GM23338 (cell line): ENCODE results near the gene LAPTM5. TPM values are rescaled to one million over a fixed set of nuclear protein-coding genes. Genes with fewer than 3 reads are reported as not detected.

Source experiments
- ATAC-seq: fragments of 200-7000 bp; cut with Tn5 transposase; 3 replicates; pipeline ENCODE4 v1.9.1; 2020
- DNase-seq: peaks from one replicate; pipeline ENCODE4 v3.0.0-alpha.2; 2015; ENCODE audit warnings: low spot score
- H2AFZ ChIP-seq: fragments of 200-600 bp; sonication (generic); 2 replicates; pipeline ENCODE4 v1.8.0; 2016; ENCODE audit warnings: antibody characterized with exemption, mild to moderate bottlenecking, moderate library complexity
- H3F3A ChIP-seq: fragments of 200-600 bp; sonication (generic); replicated peaks from 2 replicates; pipeline ENCODE4 v1.8.0; 2017; ENCODE audit warnings: antibody characterized with exemption, mixed run types, low read depth
- H3K27ac ChIP-seq: fragments of 200-600 bp; sonication (generic); 2 replicates; pipeline ENCODE4 v1.6.1; 2016; ENCODE audit warnings: low read depth
- H3K27me3 ChIP-seq: fragments of 200-600 bp; sonication (generic); 2 replicates; pipeline ENCODE4 v1.8.0; 2016; ENCODE audit warnings: mild to moderate bottlenecking, mixed run types, moderate library complexity; ENCODE audit not compliant: insufficient read depth
- H3K36me3 ChIP-seq: fragments of 200-600 bp; sonication (generic); 2 replicates; pipeline ENCODE4 v1.8.0; 2016; ENCODE audit warnings: mild to moderate bottlenecking; ENCODE audit not compliant: insufficient read depth
- H3K4me1 ChIP-seq: fragments of 200-600 bp; sonication (generic); 2 replicates; pipeline ENCODE4 v1.8.0; 2016; ENCODE audit warnings: mild to moderate bottlenecking, moderate library complexity; ENCODE audit not compliant: insufficient read depth
- H3K4me2 ChIP-seq: fragments of 200-600 bp; sonication (generic); 2 replicates; pipeline ENCODE4 v1.7.1; 2017; ENCODE audit warnings: mixed run types
- H3K4me3 ChIP-seq: fragments of 200-600 bp; sonication (generic); 2 replicates; pipeline ENCODE4 v1.6.1; 2016; ENCODE audit warnings: mixed run types
- H3K79me2 ChIP-seq: fragments of 200-600 bp; sonication (generic); replicated peaks from 2 replicates; pipeline ENCODE4 v1.8.0; 2017; ENCODE audit warnings: mild to moderate bottlenecking; ENCODE audit not compliant: insufficient read depth
- H3K9me2 ChIP-seq: fragments of 200-600 bp; sonication (generic); 2 replicates; pipeline ENCODE4 v1.8.0; 2017; ENCODE audit not compliant: insufficient read depth
- H4K20me1 ChIP-seq: fragments of 200-600 bp; sonication (generic); replicated peaks from 2 replicates; pipeline ENCODE4 v1.8.0; 2017; ENCODE audit warnings: mild to moderate bottlenecking; ENCODE audit not compliant: insufficient read depth
- H3K27ac Mint-ChIP-seq: 2 replicates; pipeline ENCODE4 v1.8.0; 2020; ENCODE audit warnings: inconsistent platforms, mild to moderate bottlenecking, moderate library complexity, mixed read lengths
- H3K27me3 Mint-ChIP-seq: 3 replicates; pipeline ENCODE4 v1.8.0; 2022; ENCODE audit warnings: low read depth, mild to moderate bottlenecking, moderate library complexity, mixed read lengths, inconsistent platforms; ENCODE audit not compliant: insufficient read depth, poor library complexity
- H3K36me3 Mint-ChIP-seq: 3 replicates; pipeline ENCODE4 v1.8.0; 2021; ENCODE audit warnings: low read depth, mild to moderate bottlenecking, inconsistent platforms, moderate library complexity, mixed read lengths
- H3K4me1 Mint-ChIP-seq: 3 replicates; pipeline ENCODE4 v1.8.0; 2020; ENCODE audit warnings: mild to moderate bottlenecking, inconsistent platforms, mixed read lengths
- H3K4me3 Mint-ChIP-seq: 3 replicates; pipeline ENCODE4 v1.8.0; 2021; ENCODE audit warnings: moderate library complexity, mild to moderate bottlenecking, inconsistent platforms, mixed read lengths
- H3K9me3 Mint-ChIP-seq: 3 replicates; pipeline ENCODE4 v1.8.0; 2020; ENCODE audit warnings: moderate library complexity, mild to moderate bottlenecking, inconsistent platforms, mixed read lengths
- CREB1 ChIP-seq: fragments of 250-450 bp; sonication (Bioruptor Pico); IDR thresholded peaks from 2 replicates; pipeline ENCODE4 v1.5.0; 2020; ENCODE audit warnings: low read depth, mild to moderate bottlenecking, moderate library complexity
- EZH2 ChIP-seq: fragments of 200-600 bp; sonication (generic); IDR thresholded peaks from one replicate; pipeline ENCODE4 v1.8.0; 2017; ENCODE audit warnings: antibody characterized with exemption, mild to moderate bottlenecking, low read depth; ENCODE audit not compliant: unreplicated experiment
- EZH2phosphoT487 ChIP-seq: fragments of 200-600 bp; sonication (generic); IDR thresholded peaks from one replicate; pipeline ENCODE4 v1.8.1; 2018; ENCODE audit warnings: antibody characterized with exemption; ENCODE audit not compliant: unreplicated experiment
- JUNB ChIP-seq: IDR thresholded peaks from one replicate; pipeline ENCODE4 v1.6.1; 2016; ENCODE audit warnings: antibody characterized with exemption; ENCODE audit not compliant: unreplicated experiment
- NANOG ChIP-seq: IDR thresholded peaks from 2 replicates; pipeline ENCODE4 v1.6.1; 2016; ENCODE audit warnings: antibody characterized with exemption, borderline replicate concordance
- POLR2AphosphoS5 ChIP-seq: IDR thresholded peaks from 2 replicates; pipeline ENCODE4 v1.6.1; 2016; ENCODE audit warnings: antibody characterized with exemption, low read depth
- STAT1 ChIP-seq: IDR thresholded peaks from one replicate; pipeline ENCODE4 v1.6.1; 2016; ENCODE audit warnings: antibody characterized with exemption; ENCODE audit not compliant: unreplicated experiment
- ZNF114 ChIP-seq: fragments of 250-450 bp; sonication (Bioruptor Pico); IDR thresholded peaks from 2 replicates; pipeline ENCODE4 v1.5.0; 2020; ENCODE audit warnings: mild to moderate bottlenecking, moderate library complexity
- ZNF331 ChIP-seq: fragments of 250-450 bp; sonication (Bioruptor Pico); IDR thresholded peaks from 2 replicates; pipeline ENCODE4 v1.5.0; 2020; ENCODE audit warnings: low read depth, mild to moderate bottlenecking, moderate library complexity
- polyA plus RNA-seq: library from polyadenylated mRNA; unstranded; fragments of >200 nt; fragmentation: Nextera tagmentation; extraction: Ambion mirVana; gene quantifications from 2 replicates; pipeline ENCODE4 v1.2.1, GENCODE V29; 2016
- total RNA-seq: library from RNA; depleted of rRNA; stranded (reverse); fragments of >200 nt; shearing (Covaris generic); gene quantifications from 2 replicates; pipeline ENCODE4 v1.2.3, GENCODE V29; 2014
- TF ChIP-seq, protein P1 (sequence below), 2 experiments: fragments of 200-600 bp in 1 of 2; sonication (generic) in 1 of 2; conservative IDR thresholded peaks; 2 replicates each; pipeline versions ENCODE4 v1.5.1 to v1.6.1; 2016 to 2017; ENCODE audit warnings: antibody characterized with exemption in 2 of 2, low read depth in 2 of 2, mild to moderate bottlenecking in 2 of 2, moderate library complexity in 1 of 2
- TF ChIP-seq, protein P2 (sequence below): IDR thresholded peaks from 2 replicates; pipeline ENCODE4 v1.6.1; 2016; ENCODE audit warnings: antibody characterized with exemption
- TF ChIP-seq, protein P3 (sequence below): fragments of 250-450 bp; sonication (Bioruptor Pico); IDR thresholded peaks from 2 replicates; pipeline ENCODE4 v1.5.0; 2020; ENCODE audit warnings: mild to moderate bottlenecking, moderate library complexity
- TF ChIP-seq, protein P4 (sequence below): IDR thresholded peaks from one replicate; pipeline ENCODE4 v1.6.1; 2018; ENCODE audit warnings: antibody characterized with exemption; ENCODE audit not compliant: unreplicated experiment

The LAPTM5 gene
- total and polyA plus RNA-seq, 2 experiments from 2014 or later, result 0.21 TPM; not detected in 1

DNA sequence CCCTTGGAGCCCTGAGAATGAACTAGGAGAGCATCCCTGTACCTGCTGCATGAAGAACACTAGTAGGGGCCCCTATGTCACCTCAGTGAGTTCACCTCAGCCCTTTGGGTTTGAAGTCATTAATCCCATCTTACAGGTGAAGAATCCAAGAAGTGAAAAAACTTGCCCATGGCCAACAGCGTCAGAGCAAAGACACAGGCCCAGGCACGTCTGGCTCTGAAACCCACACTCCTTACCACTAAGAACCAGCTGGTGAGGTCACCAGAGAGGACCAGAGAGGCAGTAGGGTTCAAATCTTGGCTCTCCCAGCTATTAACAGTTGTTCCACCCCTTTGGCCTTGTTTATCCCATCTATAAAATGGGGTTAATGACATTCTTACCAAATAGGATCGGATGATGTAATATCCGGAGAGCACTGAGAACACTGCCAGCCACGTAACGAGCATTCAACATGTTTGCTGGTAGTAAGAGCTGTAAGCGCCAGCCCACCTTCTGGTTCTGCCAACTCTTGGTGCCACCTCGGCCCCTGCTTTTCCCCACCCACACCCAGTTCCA, 43.0 kb downstream of the LAPTM5 start:
- Mint-ChIP-seq H3K4me3 (no peak overlapping the region), H3K27me3 (peaks cover 14% of the 10 kb centered on the region), H3K27ac (no peak overlapping the region), H3K9me3 (peaks cover 33% of the 10 kb centered on the region), H3K4me1 (no peaks in the 10 kb centered on the region; the same call in 2 of the 3 replicates), H3K36me3 (peaks cover 15% of the 10 kb centered on the region)
- H4K20me1 ChIP-seq, result no peaks in the 10 kb centered on the region
- H3K27ac ChIP-seq, result no peak overlapping the region
- no peak overlapping the region for H2AFZ ChIP-seq
- ATAC-seq (no peak), DNase-seq (no peak)
- no peaks in the 10 kb centered on the region for H3K27me3 ChIP-seq
- peaks cover 3% of the 10 kb centered on the region; the same call in 1 of the 2 replicates for H3K9me2 ChIP-seq
- TF ChIP-seq CREB1 (CRISPR knock-in tag) (no peak), ZNF114 (CRISPR knock-in tag) (no peak), JUNB (no peak), NANOG (no peak), STAT1 (no peak), POLR2AphosphoS5 (no peak), EZH2phosphoT487 (no peak), ZNF331 (no peak), EZH2 (no peak)
- TF ChIP-seq, protein P1, sequence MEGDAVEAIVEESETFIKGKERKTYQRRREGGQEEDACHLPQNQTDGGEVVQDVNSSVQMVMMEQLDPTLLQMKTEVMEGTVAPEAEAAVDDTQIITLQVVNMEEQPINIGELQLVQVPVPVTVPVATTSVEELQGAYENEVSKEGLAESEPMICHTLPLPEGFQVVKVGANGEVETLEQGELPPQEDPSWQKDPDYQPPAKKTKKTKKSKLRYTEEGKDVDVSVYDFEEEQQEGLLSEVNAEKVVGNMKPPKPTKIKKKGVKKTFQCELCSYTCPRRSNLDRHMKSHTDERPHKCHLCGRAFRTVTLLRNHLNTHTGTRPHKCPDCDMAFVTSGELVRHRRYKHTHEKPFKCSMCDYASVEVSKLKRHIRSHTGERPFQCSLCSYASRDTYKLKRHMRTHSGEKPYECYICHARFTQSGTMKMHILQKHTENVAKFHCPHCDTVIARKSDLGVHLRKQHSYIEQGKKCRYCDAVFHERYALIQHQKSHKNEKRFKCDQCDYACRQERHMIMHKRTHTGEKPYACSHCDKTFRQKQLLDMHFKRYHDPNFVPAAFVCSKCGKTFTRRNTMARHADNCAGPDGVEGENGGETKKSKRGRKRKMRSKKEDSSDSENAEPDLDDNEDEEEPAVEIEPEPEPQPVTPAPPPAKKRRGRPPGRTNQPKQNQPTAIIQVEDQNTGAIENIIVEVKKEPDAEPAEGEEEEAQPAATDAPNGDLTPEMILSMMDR (conservative IDR thresholded peaks at IDR 0.05; ENCODE audit: low read depth in 2 of 2), result no peak
- TF ChIP-seq, protein P2, sequence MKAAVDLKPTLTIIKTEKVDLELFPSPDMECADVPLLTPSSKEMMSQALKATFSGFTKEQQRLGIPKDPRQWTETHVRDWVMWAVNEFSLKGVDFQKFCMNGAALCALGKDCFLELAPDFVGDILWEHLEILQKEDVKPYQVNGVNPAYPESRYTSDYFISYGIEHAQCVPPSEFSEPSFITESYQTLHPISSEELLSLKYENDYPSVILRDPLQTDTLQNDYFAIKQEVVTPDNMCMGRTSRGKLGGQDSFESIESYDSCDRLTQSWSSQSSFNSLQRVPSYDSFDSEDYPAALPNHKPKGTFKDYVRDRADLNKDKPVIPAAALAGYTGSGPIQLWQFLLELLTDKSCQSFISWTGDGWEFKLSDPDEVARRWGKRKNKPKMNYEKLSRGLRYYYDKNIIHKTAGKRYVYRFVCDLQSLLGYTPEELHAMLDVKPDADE, result no peak
- TF ChIP-seq, protein P3, sequence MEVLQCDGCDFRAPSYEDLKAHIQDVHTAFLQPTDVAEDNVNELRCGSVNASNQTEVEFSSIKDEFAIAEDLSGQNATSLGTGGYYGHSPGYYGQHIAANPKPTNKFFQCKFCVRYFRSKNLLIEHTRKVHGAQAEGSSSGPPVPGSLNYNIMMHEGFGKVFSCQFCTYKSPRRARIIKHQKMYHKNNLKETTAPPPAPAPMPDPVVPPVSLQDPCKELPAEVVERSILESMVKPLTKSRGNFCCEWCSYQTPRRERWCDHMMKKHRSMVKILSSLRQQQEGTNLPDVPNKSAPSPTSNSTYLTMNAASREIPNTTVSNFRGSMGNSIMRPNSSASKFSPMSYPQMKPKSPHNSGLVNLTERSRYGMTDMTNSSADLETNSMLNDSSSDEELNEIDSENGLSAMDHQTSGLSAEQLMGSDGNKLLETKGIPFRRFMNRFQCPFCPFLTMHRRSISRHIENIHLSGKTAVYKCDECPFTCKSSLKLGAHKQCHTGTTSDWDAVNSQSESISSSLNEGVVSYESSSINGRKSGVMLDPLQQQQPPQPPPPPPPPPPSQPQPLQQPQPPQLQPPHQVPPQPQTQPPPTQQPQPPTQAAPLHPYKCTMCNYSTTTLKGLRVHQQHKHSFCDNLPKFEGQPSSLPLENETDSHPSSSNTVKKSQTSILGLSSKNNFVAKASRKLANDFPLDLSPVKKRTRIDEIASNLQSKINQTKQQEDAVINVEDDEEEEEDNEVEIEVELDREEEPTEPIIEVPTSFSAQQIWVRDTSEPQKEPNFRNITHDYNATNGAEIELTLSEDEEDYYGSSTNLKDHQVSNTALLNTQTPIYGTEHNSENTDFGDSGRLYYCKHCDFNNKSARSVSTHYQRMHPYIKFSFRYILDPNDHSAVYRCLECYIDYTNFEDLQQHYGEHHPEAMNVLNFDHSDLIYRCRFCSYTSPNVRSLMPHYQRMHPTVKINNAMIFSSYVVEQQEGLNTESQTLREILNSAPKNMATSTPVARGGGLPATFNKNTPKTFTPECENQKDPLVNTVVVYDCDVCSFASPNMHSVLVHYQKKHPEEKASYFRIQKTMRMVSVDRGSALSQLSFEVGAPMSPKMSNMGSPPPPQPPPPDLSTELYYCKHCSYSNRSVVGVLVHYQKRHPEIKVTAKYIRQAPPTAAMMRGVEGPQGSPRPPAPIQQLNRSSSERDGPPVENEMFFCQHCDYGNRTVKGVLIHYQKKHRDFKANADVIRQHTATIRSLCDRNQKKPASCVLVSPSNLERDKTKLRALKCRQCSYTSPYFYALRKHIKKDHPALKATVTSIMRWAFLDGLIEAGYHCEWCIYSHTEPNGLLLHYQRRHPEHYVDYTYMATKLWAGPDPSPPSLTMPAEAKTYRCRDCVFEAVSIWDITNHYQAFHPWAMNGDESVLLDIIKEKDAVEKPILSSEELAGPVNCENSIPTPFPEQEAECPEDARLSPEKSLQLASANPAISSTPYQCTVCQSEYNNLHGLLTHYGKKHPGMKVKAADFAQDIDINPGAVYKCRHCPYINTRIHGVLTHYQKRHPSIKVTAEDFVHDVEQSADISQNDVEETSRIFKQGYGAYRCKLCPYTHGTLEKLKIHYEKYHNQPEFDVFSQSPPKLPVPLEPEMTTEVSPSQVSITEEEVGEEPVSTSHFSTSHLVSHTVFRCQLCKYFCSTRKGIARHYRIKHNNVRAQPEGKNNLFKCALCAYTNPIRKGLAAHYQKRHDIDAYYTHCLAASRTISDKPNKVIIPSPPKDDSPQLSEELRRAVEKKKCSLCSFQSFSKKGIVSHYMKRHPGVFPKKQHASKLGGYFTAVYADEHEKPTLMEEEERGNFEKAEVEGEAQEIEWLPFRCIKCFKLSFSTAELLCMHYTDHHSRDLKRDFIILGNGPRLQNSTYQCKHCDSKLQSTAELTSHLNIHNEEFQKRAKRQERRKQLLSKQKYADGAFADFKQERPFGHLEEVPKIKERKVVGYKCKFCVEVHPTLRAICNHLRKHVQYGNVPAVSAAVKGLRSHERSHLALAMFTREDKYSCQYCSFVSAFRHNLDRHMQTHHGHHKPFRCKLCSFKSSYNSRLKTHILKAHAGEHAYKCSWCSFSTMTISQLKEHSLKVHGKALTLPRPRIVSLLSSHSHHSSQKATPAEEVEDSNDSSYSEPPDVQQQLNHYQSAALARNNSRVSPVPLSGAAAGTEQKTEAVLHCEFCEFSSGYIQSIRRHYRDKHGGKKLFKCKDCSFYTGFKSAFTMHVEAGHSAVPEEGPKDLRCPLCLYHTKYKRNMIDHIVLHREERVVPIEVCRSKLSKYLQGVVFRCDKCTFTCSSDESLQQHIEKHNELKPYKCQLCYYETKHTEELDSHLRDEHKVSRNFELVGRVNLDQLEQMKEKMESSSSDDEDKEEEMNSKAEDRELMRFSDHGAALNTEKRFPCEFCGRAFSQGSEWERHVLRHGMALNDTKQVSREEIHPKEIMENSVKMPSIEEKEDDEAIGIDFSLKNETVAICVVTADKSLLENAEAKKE (CRISPR knock-in tag), result no peak
- TF ChIP-seq, protein P4, sequence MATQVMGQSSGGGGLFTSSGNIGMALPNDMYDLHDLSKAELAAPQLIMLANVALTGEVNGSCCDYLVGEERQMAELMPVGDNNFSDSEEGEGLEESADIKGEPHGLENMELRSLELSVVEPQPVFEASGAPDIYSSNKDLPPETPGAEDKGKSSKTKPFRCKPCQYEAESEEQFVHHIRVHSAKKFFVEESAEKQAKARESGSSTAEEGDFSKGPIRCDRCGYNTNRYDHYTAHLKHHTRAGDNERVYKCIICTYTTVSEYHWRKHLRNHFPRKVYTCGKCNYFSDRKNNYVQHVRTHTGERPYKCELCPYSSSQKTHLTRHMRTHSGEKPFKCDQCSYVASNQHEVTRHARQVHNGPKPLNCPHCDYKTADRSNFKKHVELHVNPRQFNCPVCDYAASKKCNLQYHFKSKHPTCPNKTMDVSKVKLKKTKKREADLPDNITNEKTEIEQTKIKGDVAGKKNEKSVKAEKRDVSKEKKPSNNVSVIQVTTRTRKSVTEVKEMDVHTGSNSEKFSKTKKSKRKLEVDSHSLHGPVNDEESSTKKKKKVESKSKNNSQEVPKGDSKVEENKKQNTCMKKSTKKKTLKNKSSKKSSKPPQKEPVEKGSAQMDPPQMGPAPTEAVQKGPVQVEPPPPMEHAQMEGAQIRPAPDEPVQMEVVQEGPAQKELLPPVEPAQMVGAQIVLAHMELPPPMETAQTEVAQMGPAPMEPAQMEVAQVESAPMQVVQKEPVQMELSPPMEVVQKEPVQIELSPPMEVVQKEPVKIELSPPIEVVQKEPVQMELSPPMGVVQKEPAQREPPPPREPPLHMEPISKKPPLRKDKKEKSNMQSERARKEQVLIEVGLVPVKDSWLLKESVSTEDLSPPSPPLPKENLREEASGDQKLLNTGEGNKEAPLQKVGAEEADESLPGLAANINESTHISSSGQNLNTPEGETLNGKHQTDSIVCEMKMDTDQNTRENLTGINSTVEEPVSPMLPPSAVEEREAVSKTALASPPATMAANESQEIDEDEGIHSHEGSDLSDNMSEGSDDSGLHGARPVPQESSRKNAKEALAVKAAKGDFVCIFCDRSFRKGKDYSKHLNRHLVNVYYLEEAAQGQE, result no peak
- no peak overlapping the region for H3K4me2 ChIP-seq
- H3K79me2 ChIP-seq, result no peaks in the 10 kb centered on the region
- H3F3A ChIP-seq, result no peaks in the 10 kb centered on the region
- no peaks in the 10 kb centered on the region for H3K36me3 ChIP-seq
- no peak overlapping the region for H3K4me3 ChIP-seq
- no peaks in the 10 kb centered on the region for H3K4me1 ChIP-seq
